Activated naive CD8-positive, alpha-beta T cell treated with anti-CD3 and anti-CD28 coated beads for 36 hours (primary cell): ENCODE measurements around the gene TAOK1. TPM values are rescaled to one million over a fixed set of nuclear protein-coding genes. Genes with fewer than 3 reads are reported as not detected.
A peak's percentile ranks its signal among the peaks of the same experiment; 100 is the strongest.

Experiments used
- DNase-seq: peaks from one replicate; pipeline ENCODE4 v3.0.0; 2021
- H3K27ac Mint-ChIP-seq: one replicate; pipeline ENCODE4 v1.8.0; 2022; ENCODE audit warnings: mild to moderate bottlenecking, moderate library complexity, mixed read lengths
- H3K27me3 Mint-ChIP-seq: one replicate; pipeline ENCODE4 v1.8.0; 2022; ENCODE audit warnings: mild to moderate bottlenecking, mixed read lengths
- H3K36me3 Mint-ChIP-seq: one replicate; pipeline ENCODE4 v1.8.0; 2021; ENCODE audit warnings: mild to moderate bottlenecking, mixed read lengths
- H3K4me1 Mint-ChIP-seq: one replicate; pipeline ENCODE4 v1.8.0; 2021; ENCODE audit warnings: mixed read lengths
- H3K4me3 Mint-ChIP-seq: one replicate; pipeline ENCODE4 v1.8.0; 2022; ENCODE audit warnings: mild to moderate bottlenecking, moderate library complexity, mixed read lengths
- H3K9me3 Mint-ChIP-seq: one replicate; pipeline ENCODE4 v1.8.0; 2022; ENCODE audit warnings: mixed read lengths
- total RNA-seq, 2 experiments: library from RNA; stranded (reverse); gene quantifications; one replicate each; pipeline ENCODE4 v1.2.3, GENCODE V29; 2021

Gene TAOK1
- total RNA-seq, 2 experiments from 2014 or later = 20.8 to 25.8 TPM

- no peaks in the 10 kb centered on the region for H3K27me3 Mint-ChIP-seq
- no peak for DNase-seq
- no peak overlapping the region for H3K4me3 Mint-ChIP-seq
- no peak overlapping the region for H3K27ac Mint-ChIP-seq
- H3K9me3 Mint-ChIP-seq = no peaks in the 10 kb centered on the region
- peaks cover 17% of the 10 kb centered on the region for H3K4me1 Mint-ChIP-seq
- peaks cover 16% of the 10 kb centered on the region for H3K36me3 Mint-ChIP-seq
These were observed 183.4 kb downstream of the TAOK1 start for GRCh38 chr17:29573558-29573869.

GRCh38 chr17:29573871-29574731 is 183.9 kb downstream of the TAOK1 start:
- H3K27me3 Mint-ChIP-seq = no peaks in the 10 kb centered on the region
- H3K4me1 Mint-ChIP-seq = peaks cover 16% of the 10 kb centered on the region
- no peaks in the 10 kb centered on the region for H3K9me3 Mint-ChIP-seq
- H3K27ac Mint-ChIP-seq = peak overlapping the region; percentile 3
- H3K4me3 Mint-ChIP-seq = no peak overlapping the region
- DNase-seq = no peak
- H3K36me3 Mint-ChIP-seq = peaks cover 16% of the 10 kb centered on the region

DNA sequence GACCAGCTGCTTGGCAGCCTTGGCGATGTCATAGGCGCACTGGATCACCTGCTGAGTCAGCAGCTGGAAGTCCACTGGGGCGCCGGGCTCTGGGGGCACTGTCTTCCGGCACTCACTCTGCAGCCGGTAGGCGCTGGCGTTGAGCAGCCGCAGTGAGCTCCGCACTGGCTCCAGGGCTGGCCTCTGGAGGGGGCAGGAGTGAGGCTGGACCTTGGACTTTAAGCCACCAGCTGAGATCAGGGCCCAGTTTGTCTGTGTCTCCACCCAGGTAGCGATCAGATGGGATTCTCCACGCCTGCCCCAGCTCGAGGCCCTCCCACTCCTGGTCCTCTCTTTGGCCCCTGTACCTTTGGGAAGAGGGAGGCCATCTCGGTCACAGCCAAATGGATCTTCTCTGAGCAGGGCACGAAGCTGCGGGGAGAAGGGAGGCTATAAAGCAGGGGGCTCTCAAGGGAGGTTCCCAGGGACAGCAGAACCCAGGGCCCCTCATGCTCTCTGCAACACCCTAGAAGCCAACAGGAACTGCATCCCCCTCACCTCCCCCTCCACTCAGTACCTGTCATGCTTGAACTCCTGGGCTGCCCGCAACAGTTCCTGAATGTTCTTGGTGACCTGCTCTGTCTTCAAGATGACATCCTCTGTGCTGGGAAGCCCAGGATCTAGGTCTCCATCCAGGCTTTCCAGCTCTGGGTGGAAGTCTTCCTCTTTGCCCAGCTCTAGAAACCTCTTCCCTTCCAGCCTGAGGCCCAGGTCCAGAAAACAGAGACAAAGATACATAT is 184.8 kb downstream of the TAOK1 start:
- H3K36me3 Mint-ChIP-seq = peaks cover 19% of the 10 kb centered on the region
- H3K27me3 Mint-ChIP-seq = no peaks in the 10 kb centered on the region
- no peak for DNase-seq
- peaks cover 13% of the 10 kb centered on the region for H3K4me1 Mint-ChIP-seq
- no peak overlapping the region for H3K4me3 Mint-ChIP-seq
- no peaks in the 10 kb centered on the region for H3K9me3 Mint-ChIP-seq
- peak overlapping the region; percentile 3 for H3K27ac Mint-ChIP-seq

DNA sequence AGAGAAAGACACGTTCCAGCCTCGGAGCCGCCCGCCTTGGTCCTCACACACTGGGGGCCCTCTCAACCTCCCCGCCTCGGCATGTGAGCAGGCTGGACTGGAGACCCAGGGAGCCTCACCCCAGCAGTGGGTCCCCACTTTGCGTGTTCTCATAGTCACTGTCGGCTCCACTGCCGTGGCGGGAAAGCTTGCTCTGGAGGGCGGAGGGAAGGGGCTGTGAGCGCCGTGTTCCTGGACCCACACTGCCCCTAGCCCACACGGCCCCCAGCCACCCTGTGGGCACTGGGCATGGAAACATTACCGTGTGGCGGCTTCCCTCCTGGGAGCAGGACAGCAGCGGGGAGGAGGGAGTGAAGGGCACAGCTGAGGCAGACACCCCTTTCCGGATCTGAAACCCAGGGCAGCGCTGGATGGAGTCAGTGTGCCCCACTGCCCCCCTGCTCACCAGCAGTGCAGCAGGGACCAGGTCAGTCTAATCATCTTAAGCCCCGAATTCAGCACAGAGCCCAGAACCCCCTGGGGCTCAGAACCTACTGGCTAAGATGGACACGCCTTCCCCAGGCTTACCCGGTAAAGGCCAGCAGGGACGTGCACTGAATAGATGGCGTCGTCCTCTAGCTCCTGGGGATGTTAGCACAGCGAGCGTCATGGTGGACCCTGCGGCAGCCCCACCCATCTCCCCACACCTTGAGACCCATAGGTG is 185.5 kb downstream of the TAOK1 start:
- H3K27me3 Mint-ChIP-seq = no peaks in the 10 kb centered on the region
- H3K4me3 Mint-ChIP-seq = no peak overlapping the region
- peaks cover 18% of the 10 kb centered on the region for H3K4me1 Mint-ChIP-seq
- H3K36me3 Mint-ChIP-seq = peaks cover 24% of the 10 kb centered on the region
- no peak for DNase-seq
- no peaks in the 10 kb centered on the region for H3K9me3 Mint-ChIP-seq
- no peak overlapping the region for H3K27ac Mint-ChIP-seq

- Mint-ChIP-seq H3K27ac (no peak overlapping the region), H3K9me3 (no peaks in the 10 kb centered on the region), H3K4me1 (peaks cover 24% of the 10 kb centered on the region), H3K36me3 (peaks cover 30% of the 10 kb centered on the region), H3K27me3 (no peaks in the 10 kb centered on the region), H3K4me3 (no peak overlapping the region)
- no peak for DNase-seq
These were observed 186.2 kb downstream of the TAOK1 start for GRCh38 chr17:29576214-29577000.

DNA sequence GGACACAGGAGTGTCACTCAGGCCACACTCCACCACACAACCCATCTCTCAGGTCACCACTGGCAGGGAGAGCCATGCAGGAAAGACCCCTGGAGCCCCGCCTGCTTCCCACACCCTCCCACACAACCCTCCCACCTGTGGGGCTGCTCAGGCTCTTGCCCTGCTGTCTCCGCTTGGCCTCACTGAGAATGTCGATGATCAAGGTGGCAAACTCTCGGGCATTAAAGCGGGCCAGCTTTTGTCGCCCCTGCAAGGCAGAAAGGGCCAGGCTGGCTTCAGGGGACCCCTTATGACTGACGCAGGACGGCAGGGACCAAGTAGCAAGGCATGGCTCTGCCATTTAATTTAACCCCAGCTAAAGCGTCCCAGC is 186.8 kb downstream of the TAOK1 start:
- Mint-ChIP-seq H3K9me3 (no peaks in the 10 kb centered on the region), H3K27ac (no peak overlapping the region)

GRCh38 chr17:29577385-29578211 is 187.4 kb downstream of the TAOK1 start:
- Mint-ChIP-seq H3K4me3 (no peak overlapping the region), H3K36me3 (peaks cover 37% of the 10 kb centered on the region), H3K27me3 (no peaks in the 10 kb centered on the region), H3K4me1 (peaks cover 24% of the 10 kb centered on the region), H3K27ac (no peak overlapping the region), H3K9me3 (no peaks in the 10 kb centered on the region)
- no peak for DNase-seq

More for the DNA sequence above, 186.8 kb downstream of the TAOK1 start:
- Mint-ChIP-seq H3K4me1 (peaks cover 24% of the 10 kb centered on the region), H3K27me3 (no peaks in the 10 kb centered on the region), H3K4me3 (no peak overlapping the region), H3K36me3 (peaks cover 31% of the 10 kb centered on the region)
- DNase-seq = no peak

DNA sequence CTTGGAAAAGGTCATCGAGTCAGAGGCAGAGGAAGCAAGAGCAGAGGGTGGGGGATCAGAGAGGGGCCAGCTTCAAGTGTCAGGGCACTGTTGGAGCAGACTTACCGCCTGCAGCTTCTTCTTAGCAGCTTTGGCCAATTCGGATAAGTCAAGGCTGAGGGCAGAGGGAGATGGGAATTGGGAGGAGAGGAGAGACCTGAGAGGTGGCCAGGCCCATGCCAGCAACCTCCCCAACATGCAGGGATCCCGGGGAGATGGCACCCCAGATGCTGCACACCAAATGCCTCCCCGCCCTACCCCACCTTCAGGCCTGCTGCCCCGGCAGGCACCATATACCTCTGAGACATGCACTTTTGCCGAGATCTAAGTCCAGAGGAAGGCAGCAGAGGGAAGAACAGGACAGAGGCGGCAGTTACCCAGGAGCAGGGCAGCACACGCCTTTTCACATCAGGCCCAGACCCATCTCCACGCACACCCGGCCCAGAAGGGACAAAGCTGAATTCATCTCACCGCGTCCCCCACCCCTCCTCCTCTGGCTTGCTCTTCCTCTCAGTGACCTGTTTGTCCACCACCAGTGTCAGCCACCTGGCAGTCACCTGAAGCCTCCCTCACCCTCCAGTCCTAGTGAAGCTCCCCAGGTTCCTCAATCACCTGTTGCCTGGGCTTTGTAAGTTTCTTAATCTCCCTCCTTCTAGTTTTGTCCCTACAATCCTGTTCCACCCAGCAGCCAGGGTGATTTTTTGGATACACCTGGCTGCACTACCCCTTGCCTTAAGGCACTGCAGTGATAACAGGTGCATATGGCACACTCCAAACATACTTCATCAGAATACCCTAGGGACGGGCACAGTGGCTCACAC is 188.7 kb downstream of the TAOK1 start:
- Mint-ChIP-seq H3K4me1 (peaks cover 15% of the 10 kb centered on the region), H3K27me3 (no peaks in the 10 kb centered on the region), H3K9me3 (no peaks in the 10 kb centered on the region), H3K4me3 (no peak overlapping the region), H3K27ac (no peak overlapping the region), H3K36me3 (peaks cover 44% of the 10 kb centered on the region)
- DNase-seq = no peak

DNA sequence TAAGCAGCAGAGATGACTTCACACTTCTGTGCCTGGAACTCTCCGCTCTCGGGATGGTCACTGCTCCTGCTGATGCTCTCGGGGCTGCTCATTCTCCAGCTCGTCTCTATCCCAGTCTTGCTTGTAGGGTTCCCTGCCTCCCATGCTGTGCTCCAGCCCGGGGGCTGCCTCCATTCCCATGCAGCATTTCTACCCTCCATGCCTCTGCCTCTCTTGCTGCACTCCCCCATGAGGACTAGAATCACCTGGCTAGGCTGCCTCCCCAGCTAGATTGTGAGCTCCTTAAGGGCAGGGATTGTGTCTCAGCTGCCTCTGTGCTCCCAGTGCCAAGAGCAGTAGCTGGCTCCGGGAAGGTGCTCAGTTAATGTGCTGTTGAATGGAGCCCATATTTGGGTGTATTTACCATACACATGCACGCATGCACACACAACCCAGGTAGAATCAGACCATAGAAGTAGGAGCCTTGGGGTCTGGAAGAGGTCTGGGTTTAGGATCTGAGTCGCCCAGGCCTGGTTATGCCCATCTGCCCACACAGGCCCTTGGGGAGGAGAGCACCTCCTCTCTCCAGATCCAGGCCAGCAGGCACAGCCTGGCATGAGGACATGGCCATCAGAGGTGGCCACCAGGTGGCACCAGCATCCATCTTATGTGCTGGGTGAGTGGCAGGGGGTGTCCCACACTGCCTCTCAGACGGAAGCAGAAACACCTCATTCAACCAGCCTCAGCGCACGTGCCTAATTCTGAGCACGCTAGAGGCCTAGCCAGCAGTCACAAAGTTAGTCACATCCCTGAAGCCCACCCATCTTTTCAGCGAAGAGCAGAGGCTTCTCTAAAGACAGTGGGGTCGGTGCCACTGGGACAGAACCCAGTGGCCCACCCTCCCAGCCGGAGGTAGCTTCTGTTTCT is 190.0 kb downstream of the TAOK1 start:
- Mint-ChIP-seq H3K27ac (peak overlapping the region; percentile 75), H3K27me3 (no peaks in the 10 kb centered on the region), H3K9me3 (no peaks in the 10 kb centered on the region), H3K4me1 (peaks cover 18% of the 10 kb centered on the region), H3K4me3 (no peak overlapping the region), H3K36me3 (peaks cover 43% of the 10 kb centered on the region)
- peak; percentile 88 for DNase-seq

DNA sequence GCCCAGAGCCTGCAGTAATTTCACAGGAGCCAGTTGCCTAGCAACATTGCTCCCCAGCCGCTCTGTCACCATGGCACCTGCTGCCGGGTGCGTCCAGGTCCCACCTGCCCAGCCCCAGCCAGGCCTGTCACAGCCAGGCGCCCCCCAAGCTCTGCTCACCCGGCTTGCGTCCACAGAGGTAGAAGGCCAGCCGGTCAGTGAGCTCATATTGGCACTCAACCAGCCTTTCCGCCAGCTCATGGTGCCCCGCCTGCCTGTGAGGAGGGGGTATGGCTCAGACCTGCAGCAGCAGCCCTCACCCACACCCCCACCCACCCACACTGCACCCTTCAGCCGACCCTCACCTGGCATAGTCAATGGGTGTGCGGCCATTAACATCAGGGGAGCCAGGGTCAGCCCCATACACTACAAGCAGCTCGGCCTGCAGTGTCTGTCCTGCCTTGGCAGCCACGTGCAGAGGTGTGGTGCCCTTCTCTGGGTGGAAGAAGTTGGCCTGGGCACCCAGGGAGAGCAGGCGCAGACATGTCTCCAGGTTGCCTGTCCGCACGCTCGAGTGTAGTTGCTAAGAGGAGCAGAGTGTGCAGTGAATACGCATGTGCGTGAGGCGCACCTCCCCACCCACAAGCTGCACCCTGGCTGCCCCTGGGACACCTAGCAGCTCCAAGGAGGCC is 191.6 kb downstream of the TAOK1 start:
- Mint-ChIP-seq H3K4me1 (peaks cover 33% of the 10 kb centered on the region), H3K36me3 (peaks cover 40% of the 10 kb centered on the region), H3K27me3 (no peaks in the 10 kb centered on the region), H3K4me3 (no peak overlapping the region), H3K27ac (no peak overlapping the region), H3K9me3 (no peaks in the 10 kb centered on the region)
- no peak for DNase-seq

- Mint-ChIP-seq H3K9me3 (no peaks in the 10 kb centered on the region), H3K36me3 (peaks cover 40% of the 10 kb centered on the region), H3K27me3 (no peaks in the 10 kb centered on the region), H3K4me3 (no peak overlapping the region), H3K27ac (no peak overlapping the region), H3K4me1 (peaks cover 39% of the 10 kb centered on the region)
- DNase-seq = no peak
These were observed 192.1 kb downstream of the TAOK1 start for GRCh38 chr17:29582254-29582765.

DNA sequence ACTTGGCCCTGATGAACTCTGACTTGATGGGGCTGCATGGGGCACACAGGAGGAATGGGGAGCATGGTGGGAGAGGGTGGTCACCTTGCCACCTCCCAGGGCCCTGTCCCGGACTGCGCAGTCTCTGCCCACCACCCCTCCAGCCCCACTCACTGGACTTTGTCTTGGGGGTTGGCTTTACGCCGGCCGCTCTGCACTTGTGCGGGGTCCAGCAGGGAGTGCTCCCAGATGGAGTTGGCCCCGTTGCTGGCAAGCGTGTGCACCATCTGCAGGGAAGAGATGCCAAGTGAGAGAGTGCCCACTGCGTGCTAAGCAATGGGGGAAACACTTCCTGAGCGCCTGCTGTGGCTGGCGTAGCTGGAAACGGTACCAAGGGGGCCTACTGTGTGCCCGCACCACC is 192.6 kb downstream of the TAOK1 start:
- no peaks in the 10 kb centered on the region for H3K9me3 Mint-ChIP-seq
- H3K4me1 Mint-ChIP-seq = peaks cover 43% of the 10 kb centered on the region
- H3K27me3 Mint-ChIP-seq = no peaks in the 10 kb centered on the region
- peaks cover 37% of the 10 kb centered on the region for H3K36me3 Mint-ChIP-seq
- no peak overlapping the region for H3K4me3 Mint-ChIP-seq
- DNase-seq = no peak
- H3K27ac Mint-ChIP-seq = no peak overlapping the region
